Fibroblast of lung (primary cell): Measurements from ENCODE around the gene MDN1.

Experiments
- CTCF ChIP-seq, 2 donors: IDR thresholded peaks in 1 of 2; conservative IDR thresholded peaks in 1 of 2; 1 replicate in 1 of 2; 2 replicates in 1 of 2; pipeline ENCODE4 v1.5.1; 2011 to 2012; ENCODE audit warnings: low read length in 2 of 2, control low read depth in 1 of 2, inconsistent platforms in 1 of 2, low read depth in 1 of 2, mild to moderate bottlenecking in 1 of 2
- EZH2 ChIP-seq: IDR thresholded peaks from 2 replicates; pipeline ENCODE4 v1.5.1; 2012; ENCODE audit warnings: low read length, control low read depth, mild to moderate bottlenecking; ENCODE audit errors: missing control alignments

- no peak for TF ChIP-seq CTCF (conservative IDR thresholded peaks at IDR 0.05 in 1 of 2, IDR thresholded peaks at IDR 0.05 in 1 of 2; ENCODE audit: low read depth in 1 of 2, low read length in 2 of 2)
- TF ChIP-seq EZH2: no peak
Observed at GRCh38 chr6:89734526-89734925, 85.1 kb downstream of the MDN1 start.
